ENCODE results near the gene ADAMTS18.

DNA sequence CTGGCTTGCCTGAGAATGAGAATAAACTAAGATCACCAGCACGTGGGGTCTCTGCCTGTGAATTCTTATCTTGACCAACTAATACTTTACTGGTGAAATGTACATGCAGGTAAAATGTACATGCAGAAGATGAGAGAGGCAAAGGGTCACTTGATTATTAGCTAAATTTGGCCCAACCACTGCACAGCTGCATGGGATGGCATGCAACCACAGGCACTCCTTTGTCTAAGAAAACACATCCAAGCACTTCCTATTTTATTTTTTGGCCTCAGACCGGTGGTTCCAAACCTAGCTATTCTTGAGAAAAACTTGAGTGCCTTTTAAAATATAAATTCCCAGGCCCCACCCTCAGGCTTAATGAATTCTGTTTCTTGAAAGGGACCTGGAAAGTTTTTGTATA lies 157.7 kb downstream of the ADAMTS18 start:
- TF ChIP-seq CTCF (IDR thresholded peaks at IDR 0.05) = no peak
- no peak for TF ChIP-seq POLR2A (IDR thresholded peaks at IDR 0.05)
- no peak for TF ChIP-seq POLR2AphosphoS5 (IDR thresholded peaks at IDR 0.05)
